Measurements from ENCODE around the gene FRMPD4.

DNA sequence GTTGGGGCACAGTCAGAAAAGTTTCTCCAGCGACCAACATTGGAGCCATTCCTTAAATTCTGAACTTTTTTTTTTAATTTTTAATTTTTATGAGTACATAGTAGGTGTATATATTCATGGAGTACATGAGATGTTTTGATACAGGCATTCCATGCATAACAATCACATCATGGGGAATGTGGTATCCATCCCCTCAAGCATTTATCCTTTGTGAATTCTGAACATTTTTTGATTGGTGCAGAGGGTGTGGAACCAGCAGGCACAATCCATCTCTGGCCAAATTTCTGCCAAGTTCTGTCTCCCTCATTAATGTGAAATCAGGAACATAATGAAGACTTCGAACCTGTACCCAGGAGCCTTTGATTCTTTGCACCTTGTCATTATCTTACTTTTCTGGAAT lies 267.0 kb downstream of the FRMPD4 start:
- TF ChIP-seq, protein P1, sequence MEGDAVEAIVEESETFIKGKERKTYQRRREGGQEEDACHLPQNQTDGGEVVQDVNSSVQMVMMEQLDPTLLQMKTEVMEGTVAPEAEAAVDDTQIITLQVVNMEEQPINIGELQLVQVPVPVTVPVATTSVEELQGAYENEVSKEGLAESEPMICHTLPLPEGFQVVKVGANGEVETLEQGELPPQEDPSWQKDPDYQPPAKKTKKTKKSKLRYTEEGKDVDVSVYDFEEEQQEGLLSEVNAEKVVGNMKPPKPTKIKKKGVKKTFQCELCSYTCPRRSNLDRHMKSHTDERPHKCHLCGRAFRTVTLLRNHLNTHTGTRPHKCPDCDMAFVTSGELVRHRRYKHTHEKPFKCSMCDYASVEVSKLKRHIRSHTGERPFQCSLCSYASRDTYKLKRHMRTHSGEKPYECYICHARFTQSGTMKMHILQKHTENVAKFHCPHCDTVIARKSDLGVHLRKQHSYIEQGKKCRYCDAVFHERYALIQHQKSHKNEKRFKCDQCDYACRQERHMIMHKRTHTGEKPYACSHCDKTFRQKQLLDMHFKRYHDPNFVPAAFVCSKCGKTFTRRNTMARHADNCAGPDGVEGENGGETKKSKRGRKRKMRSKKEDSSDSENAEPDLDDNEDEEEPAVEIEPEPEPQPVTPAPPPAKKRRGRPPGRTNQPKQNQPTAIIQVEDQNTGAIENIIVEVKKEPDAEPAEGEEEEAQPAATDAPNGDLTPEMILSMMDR (conservative IDR thresholded peaks at IDR 0.05): no peak
- TF ChIP-seq EZH2 (IDR thresholded peaks at IDR 0.05; ENCODE audit: low read depth): no peak

All from PC-9 (cell line).